ENCODE data around the gene PITPNC1.

- TF ChIP-seq, protein P1, sequence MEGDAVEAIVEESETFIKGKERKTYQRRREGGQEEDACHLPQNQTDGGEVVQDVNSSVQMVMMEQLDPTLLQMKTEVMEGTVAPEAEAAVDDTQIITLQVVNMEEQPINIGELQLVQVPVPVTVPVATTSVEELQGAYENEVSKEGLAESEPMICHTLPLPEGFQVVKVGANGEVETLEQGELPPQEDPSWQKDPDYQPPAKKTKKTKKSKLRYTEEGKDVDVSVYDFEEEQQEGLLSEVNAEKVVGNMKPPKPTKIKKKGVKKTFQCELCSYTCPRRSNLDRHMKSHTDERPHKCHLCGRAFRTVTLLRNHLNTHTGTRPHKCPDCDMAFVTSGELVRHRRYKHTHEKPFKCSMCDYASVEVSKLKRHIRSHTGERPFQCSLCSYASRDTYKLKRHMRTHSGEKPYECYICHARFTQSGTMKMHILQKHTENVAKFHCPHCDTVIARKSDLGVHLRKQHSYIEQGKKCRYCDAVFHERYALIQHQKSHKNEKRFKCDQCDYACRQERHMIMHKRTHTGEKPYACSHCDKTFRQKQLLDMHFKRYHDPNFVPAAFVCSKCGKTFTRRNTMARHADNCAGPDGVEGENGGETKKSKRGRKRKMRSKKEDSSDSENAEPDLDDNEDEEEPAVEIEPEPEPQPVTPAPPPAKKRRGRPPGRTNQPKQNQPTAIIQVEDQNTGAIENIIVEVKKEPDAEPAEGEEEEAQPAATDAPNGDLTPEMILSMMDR (IDR thresholded peaks at IDR 0.05), result no peak
- TF ChIP-seq EP300 (IDR thresholded peaks at IDR 0.05), result no peak
These were observed 178.8 kb downstream of the PITPNC1 start for GRCh38 chr17:67555855-67556254.

Data from tibial nerve (tissue), 4 donors.